Breast epithelium (tissue), 3 donors: Measurements from ENCODE around the gene RPL14.

ENCODE experiments used
- CTCF ChIP-seq, 3 donors: fragments of 450-650 bp; IDR thresholded peaks; one replicate each; pipeline ENCODE4 v1.5.1; 2016 to 2017; ENCODE audit warnings: antibody characterized with exemption in 3 of 3, mild to moderate bottlenecking in 3 of 3, moderate library complexity in 3 of 3
- POLR2A ChIP-seq: fragments of 450-650 bp; IDR thresholded peaks from one replicate; pipeline ENCODE4 v1.6.1; 2016; ENCODE audit warnings: antibody characterized with exemption, mild to moderate bottlenecking, moderate library complexity
- POLR2AphosphoS5 ChIP-seq, 3 donors: sonication (generic); formaldehyde crosslinking; IDR thresholded peaks; one replicate each; pipeline ENCODE4 v1.6.1; 2017; ENCODE audit warnings: antibody characterized with exemption in 3 of 3

- TF ChIP-seq POLR2A, result no peak
- TF ChIP-seq CTCF (IDR thresholded peaks at IDR 0.05), result no peak
- TF ChIP-seq POLR2AphosphoS5 (IDR thresholded peaks at IDR 0.05), result no peak
These were observed 19.2 kb upstream of the RPL14 start for GRCh38 chr3:40437889-40438288.
